ENCODE measurements around the gene CCDC184.
A peak's percentile ranks its signal among the peaks of the same experiment; 100 is the strongest.
"Not testable (repeated sequence)": the region's sequence is repeated elsewhere in the genome, so short reads cannot be mapped to it uniquely, and the experiment has no call there.

The CCDC184 gene

GRCh38 chr12:48183091-48183875, at the start of gene CCDC184:
Gene CCDC184 (plus strand): TSS chr12:48183644. CDS start chr12:48184123, 479 bp downstream.
- DNase-seq (ENCODE audit: low read depth in 2 of 2): peak; percentile 43 to 58

GRCh38 chr12:48135027-48135426, 48.4 kb upstream of the CCDC184 start:
- DNase-seq (ENCODE audit: low read depth in 2 of 2): no peak

GRCh38 chr12:48142818-48143674, 40.4 kb upstream of the CCDC184 start:
- DNase-seq (ENCODE audit: low read depth in 2 of 2): no peak

GRCh38 chr12:48143898-48144297, 39.5 kb upstream of the CCDC184 start:
- no peak for DNase-seq (ENCODE audit: low read depth in 2 of 2)

GRCh38 chr12:48145981-48146380, 37.5 kb upstream of the CCDC184 start:
- no peak for DNase-seq (ENCODE audit: low read depth in 2 of 2)

- no peak for DNase-seq (ENCODE audit: low read depth in 2 of 2)
These were observed 32.2 kb upstream of the CCDC184 start for GRCh38 chr12:48151103-48151771.

GRCh38 chr12:48155786-48156185, 27.7 kb upstream of the CCDC184 start:
- DNase-seq (ENCODE audit: low read depth in 2 of 2): not testable (repeated sequence)

- no peak for DNase-seq (ENCODE audit: low read depth in 2 of 2)
These were observed 26.8 kb upstream of the CCDC184 start for GRCh38 chr12:48156652-48157017.

GRCh38 chr12:48157018-48157888, 26.2 kb upstream of the CCDC184 start, which contains the start of gene ASB8:
Gene ASB8 (minus strand): TSS chr12:48157515. CDS start chr12:48153496, 4,019 bp downstream.
- DNase-seq (ENCODE audit: low read depth in 2 of 2): peak; percentile 99

GRCh38 chr12:48157889-48158370, 25.5 kb upstream of the CCDC184 start:
- no peak for DNase-seq (ENCODE audit: low read depth in 2 of 2)

GRCh38 chr12:48160046-48160445, 23.4 kb upstream of the CCDC184 start:
- DNase-seq (ENCODE audit: low read depth in 2 of 2): no peak

GRCh38 chr12:48160807-48161206, 22.6 kb upstream of the CCDC184 start:
- no peak for DNase-seq (ENCODE audit: low read depth in 2 of 2)

GRCh38 chr12:48163150-48163747, 20.2 kb upstream of the CCDC184 start:
- DNase-seq (ENCODE audit: low read depth in 2 of 2): no peak

- no peak for DNase-seq (ENCODE audit: low read depth in 2 of 2)
These were observed 19.0 kb upstream of the CCDC184 start for GRCh38 chr12:48164451-48164850.

GRCh38 chr12:48165089-48165981, 18.1 kb upstream of the CCDC184 start:
- DNase-seq (ENCODE audit: low read depth in 2 of 2): no peak

- DNase-seq (ENCODE audit: low read depth in 2 of 2): no peak
These were observed 14.4 kb upstream of the CCDC184 start for GRCh38 chr12:48169011-48169410.

GRCh38 chr12:48175613-48176416, 7.6 kb upstream of the CCDC184 start:
- DNase-seq (ENCODE audit: low read depth in 2 of 2): no peak

GRCh38 chr12:48176417-48176751, 7.1 kb upstream of the CCDC184 start:
- DNase-seq (ENCODE audit: low read depth in 2 of 2): no peak

GRCh38 chr12:48177982-48178381, 5.5 kb upstream of the CCDC184 start:
- DNase-seq (ENCODE audit: low read depth in 2 of 2): no peak
